PFSK-1 (cell line): ENCODE data around the gene KCNH1.

Experiments
- POLR2AphosphoS5 ChIP-seq: IDR thresholded peaks from 2 replicates; pipeline ENCODE4 v1.6.1; 2012; ENCODE audit warnings: low read depth, mild to moderate bottlenecking, control low read depth, low read length, moderate library complexity
- TAF1 ChIP-seq: IDR thresholded peaks from 2 replicates; pipeline ENCODE4 v1.6.1; 2012; ENCODE audit warnings: low read length, control low read depth, borderline replicate concordance; ENCODE audit not compliant: insufficient read depth

- TF ChIP-seq TAF1 (no peak), POLR2AphosphoS5 (no peak)
These were observed 426.4 kb downstream of the KCNH1 start for GRCh38 chr1:210707300-210708240.
